Measurements from ENCODE around the gene SLC12A5.

DNA sequence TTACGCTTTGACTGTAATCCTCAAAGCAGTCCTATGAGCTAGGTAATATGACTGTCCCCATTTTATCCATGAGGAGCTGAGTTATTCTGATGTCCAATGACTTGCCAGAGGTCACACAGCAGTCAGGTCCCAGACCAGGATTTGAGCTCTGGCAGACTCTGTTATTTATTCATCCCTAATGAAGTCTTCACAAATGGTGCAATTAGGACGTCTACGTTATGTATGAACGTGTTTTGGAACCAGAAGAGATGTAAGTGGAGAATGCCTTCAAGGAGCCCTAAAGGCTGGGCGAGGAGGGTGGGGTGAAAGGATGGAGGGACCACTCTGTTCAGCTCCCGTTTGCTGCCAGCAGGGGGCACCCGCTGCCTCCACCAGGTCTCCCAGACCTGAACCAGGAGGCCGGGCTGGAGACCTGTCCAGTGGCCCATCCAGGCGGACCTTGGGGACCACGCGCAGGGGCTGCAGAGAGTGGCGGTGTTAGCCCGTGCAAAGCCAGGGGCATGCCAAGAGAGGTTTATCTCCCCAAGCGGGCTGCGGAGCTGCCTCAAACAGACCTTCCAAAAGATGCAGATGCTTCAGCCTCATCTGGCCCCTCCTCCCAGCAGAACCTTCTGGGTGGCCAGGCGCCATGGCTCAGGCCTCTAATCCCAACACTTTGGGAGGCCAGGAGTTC lies 41.8 kb upstream of the SLC12A5 start:
- TF ChIP-seq, protein P1, sequence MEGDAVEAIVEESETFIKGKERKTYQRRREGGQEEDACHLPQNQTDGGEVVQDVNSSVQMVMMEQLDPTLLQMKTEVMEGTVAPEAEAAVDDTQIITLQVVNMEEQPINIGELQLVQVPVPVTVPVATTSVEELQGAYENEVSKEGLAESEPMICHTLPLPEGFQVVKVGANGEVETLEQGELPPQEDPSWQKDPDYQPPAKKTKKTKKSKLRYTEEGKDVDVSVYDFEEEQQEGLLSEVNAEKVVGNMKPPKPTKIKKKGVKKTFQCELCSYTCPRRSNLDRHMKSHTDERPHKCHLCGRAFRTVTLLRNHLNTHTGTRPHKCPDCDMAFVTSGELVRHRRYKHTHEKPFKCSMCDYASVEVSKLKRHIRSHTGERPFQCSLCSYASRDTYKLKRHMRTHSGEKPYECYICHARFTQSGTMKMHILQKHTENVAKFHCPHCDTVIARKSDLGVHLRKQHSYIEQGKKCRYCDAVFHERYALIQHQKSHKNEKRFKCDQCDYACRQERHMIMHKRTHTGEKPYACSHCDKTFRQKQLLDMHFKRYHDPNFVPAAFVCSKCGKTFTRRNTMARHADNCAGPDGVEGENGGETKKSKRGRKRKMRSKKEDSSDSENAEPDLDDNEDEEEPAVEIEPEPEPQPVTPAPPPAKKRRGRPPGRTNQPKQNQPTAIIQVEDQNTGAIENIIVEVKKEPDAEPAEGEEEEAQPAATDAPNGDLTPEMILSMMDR (IDR thresholded peaks at IDR 0.05), result peak; percentile 72 to 82 (median 80)
- TF ChIP-seq POLR2AphosphoS5 (IDR thresholded peaks at IDR 0.05), result no peak
- TF ChIP-seq POLR2A (IDR thresholded peaks at IDR 0.05), result no peak
